H1 (cell line): ENCODE measurements around the gene PARD3. TPM values are rescaled to one million over a fixed set of nuclear protein-coding genes. Genes with fewer than 3 reads are reported as not detected.

Experiments
- BCL11A ChIP-seq, 2 experiments: IDR thresholded peaks; one replicate each; pipeline ENCODE4 v1.6.1; 2011; ENCODE audit warnings: low read depth in 2 of 2, low read length in 2 of 2, mild to moderate bottlenecking in 2 of 2
- PHF8 ChIP-seq: fragments of 200-600 bp; sonication (generic); conservative IDR thresholded peaks from 2 replicates; pipeline ENCODE4 v1.7.1; 2012; ENCODE audit warnings: low read depth, mild to moderate bottlenecking, inconsistent platforms, low read length, moderate library complexity
- TEAD4 ChIP-seq: IDR thresholded peaks from 2 replicates; pipeline ENCODE4 v1.6.1; 2012; ENCODE audit warnings: low read depth, low read length, inconsistent platforms, mixed read lengths
- polyA plus RNA-seq, 7 experiments: library from polyadenylated mRNA; depleted of rRNA in 3 of 7; stranded (reverse) in 5 of 7; unstranded in 2 of 7; fragments of >200 nt in 5 of 7; fragments of 200-250 nt in 2 of 7; gene quantifications; 1 replicate in 5 of 7; 2 replicates in 1 of 7; 4 replicates in 1 of 7; pipeline versions ENCODE4 v1.2.1 to v1.2.3, GENCODE V29; 2011 to 2013; ENCODE audit warnings: missing spikeins in 2 of 7, mixed read lengths in 2 of 7
- total RNA-seq: library from RNA; stranded (reverse); fragmentation: NEBNext Ultra II Directional; extraction: Animal tissue kit (Norgen Biotek cat#: 25700); gene quantifications from 2 replicates; pipeline ENCODE4 v1.2.1, GENCODE V29; 2021

Gene PARD3
- total and polyA plus RNA-seq, 2 of the 8 experiments (the other 6 are each of a cell fraction or from before 2014, with no cell fraction given): 19.7 to 49.1 TPM

DNA sequence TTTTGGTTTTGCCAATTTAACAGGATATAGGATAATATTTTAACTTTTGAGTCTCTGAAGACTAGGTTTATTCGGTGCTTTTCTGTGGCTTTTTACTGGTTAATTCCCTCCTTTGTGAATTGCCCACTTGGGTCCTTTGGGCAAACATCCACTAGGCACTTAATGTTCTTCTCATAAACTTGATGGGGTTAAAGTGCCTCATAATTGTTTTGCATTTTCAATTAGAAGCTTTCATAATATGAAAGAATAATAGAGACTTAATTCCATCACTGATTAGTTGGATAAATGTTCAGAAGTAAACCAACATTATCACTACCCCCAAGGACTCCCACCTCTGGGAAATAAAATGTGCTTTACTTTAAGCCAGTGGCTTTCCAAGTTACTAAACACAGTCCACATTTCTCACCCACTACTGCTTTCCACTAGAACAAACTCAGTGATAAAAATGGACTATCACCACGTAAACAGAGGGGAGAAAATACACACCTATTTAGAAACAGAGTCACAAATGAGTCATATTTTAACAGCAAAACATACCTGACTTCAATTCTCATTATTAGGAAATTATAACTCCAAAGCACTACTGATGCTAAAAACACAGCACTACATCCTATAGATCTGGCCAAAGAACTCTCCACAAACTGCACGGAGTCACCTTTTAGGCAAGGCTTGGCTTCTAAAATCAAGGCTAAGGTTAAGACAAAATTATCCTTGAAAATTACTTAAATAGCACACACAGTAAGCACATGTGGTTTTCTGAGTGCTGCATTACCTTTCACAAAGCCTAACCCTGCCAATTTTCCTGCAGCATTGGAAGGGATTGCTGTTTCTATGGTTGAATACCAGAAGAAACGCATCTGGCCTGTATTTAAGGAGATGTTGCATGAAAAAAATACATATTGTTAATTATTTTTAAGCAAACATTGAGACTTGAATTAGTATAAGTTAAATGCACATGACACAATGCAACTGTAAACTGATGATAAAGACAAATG lies 41.2 kb downstream of the PARD3 start (continued):
- TF ChIP-seq BCL11A (IDR thresholded peaks at IDR 0.05; ENCODE audit: low read depth in 2 of 2, low read length in 2 of 2) (no peak), PHF8 (no peak), TEAD4 (no peak)
